Bronchial epithelial cell (primary cell): ENCODE results near the gene TBATA. TPM values are rescaled to one million over a fixed set of nuclear protein-coding genes. Genes with fewer than 3 reads are reported as not detected.
"Not testable (repeated sequence)": the region's sequence is repeated elsewhere in the genome, so short reads cannot be mapped to it uniquely, and the experiment has no call there.

Experiments used
- DNase-seq: peaks from one replicate; pipeline ENCODE4 v3.0.0-alpha.2; 2010; ENCODE audit warnings: low read depth
- FAIRE-seq: peaks from 2 replicates; lab custom pipeline; 2011; peaks lifted over from hg19 to GRCh38; lab: Jason Lieb, UNC
- H3K27me3 ChIP-seq: 2 replicates; pipeline ENCODE4 v1.5.1; 2011; ENCODE audit warnings: low read length; ENCODE audit not compliant: control insufficient read depth, insufficient read depth
- H3K36me3 ChIP-seq: 2 replicates; pipeline ENCODE4 v1.5.1; 2011; ENCODE audit warnings: low read length; ENCODE audit not compliant: control insufficient read depth, insufficient read depth
- H3K4me3 ChIP-seq: 2 replicates; pipeline ENCODE4 v1.5.1; 2011; ENCODE audit warnings: mild to moderate bottlenecking, low read depth, low read length, control low read depth
- total RNA-seq: library from RNA; depleted of rRNA; stranded (reverse); fragments of >200 nt; gene quantifications from 2 replicates; pipeline ENCODE4 v1.2.1, GENCODE V29; 2014
- TF ChIP-seq, protein P1 (sequence below): IDR thresholded peaks from 2 replicates; pipeline ENCODE4 v1.5.1; 2011; ENCODE audit warnings: mild to moderate bottlenecking, moderate library complexity, low read length, control low read depth, inconsistent platforms; ENCODE audit not compliant: insufficient read depth, severe bottlenecking

Gene TBATA
- total RNA-seq, 1 donor from 2014 or later, result not detected

DNA sequence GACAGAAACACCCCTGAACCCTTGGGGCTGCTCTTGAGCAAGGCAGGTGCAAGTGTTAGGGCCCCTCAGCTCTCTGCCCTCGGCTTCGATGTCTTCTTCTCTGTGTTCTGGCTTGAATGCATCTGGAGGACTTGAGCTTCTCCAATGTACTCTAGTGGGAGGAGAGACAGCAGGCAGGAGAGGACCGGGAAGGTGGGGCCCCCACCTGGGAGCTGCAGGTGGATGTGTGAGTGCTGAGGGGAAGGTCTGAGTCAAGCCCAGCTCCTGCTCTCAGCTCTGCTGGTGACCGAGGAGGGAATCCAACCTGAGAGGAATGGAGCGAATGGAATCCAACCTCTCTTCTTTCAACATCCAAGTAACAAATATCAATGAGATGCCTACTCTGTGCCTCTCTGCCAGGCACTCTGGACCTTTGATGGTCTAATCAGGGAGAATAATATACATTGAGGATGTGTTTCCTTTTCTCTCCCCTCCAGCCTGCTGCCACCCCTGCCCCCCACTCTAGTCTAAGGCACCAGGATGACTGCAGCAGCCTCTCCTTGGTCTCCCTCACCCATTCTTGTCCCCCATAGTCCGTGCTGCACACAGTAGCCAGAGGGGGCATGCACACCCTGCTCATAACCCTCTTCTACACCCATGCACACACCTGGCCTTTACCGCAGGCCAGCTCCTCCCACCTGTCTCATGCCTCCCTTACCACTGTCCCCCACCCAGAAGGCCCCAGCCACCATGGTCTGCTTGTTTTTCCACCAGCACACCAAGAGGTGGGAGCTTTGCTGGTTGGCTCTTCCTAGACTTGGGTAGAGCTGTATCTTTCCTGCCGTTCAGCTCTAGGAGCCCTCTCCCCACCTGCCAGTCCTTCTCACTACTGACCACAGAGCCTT lies 13.6 kb downstream of the TBATA start:
- DNase-seq (no peak), FAIRE-seq (no peak)
- H3K27me3 ChIP-seq, result no peaks in the 10 kb centered on the region
- H3K4me3 ChIP-seq, result no peak overlapping the region
- no peaks in the 10 kb centered on the region for H3K36me3 ChIP-seq
- TF ChIP-seq, protein P1, sequence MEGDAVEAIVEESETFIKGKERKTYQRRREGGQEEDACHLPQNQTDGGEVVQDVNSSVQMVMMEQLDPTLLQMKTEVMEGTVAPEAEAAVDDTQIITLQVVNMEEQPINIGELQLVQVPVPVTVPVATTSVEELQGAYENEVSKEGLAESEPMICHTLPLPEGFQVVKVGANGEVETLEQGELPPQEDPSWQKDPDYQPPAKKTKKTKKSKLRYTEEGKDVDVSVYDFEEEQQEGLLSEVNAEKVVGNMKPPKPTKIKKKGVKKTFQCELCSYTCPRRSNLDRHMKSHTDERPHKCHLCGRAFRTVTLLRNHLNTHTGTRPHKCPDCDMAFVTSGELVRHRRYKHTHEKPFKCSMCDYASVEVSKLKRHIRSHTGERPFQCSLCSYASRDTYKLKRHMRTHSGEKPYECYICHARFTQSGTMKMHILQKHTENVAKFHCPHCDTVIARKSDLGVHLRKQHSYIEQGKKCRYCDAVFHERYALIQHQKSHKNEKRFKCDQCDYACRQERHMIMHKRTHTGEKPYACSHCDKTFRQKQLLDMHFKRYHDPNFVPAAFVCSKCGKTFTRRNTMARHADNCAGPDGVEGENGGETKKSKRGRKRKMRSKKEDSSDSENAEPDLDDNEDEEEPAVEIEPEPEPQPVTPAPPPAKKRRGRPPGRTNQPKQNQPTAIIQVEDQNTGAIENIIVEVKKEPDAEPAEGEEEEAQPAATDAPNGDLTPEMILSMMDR, result no peak

GRCh38 chr10:70770516-70770915 lies 14.7 kb downstream of the TBATA start:
- FAIRE-seq, H3K27me3 ChIP-seq, H3K4me3 ChIP-seq, DNase-seq, H3K36me3 ChIP-seq: not testable (repeated sequence)

- FAIRE-seq, result no peak
- TF ChIP-seq, protein P1, result no peak
Observed at GRCh38 chr10:70770001-70770400, 15.2 kb downstream of the TBATA start.

DNA sequence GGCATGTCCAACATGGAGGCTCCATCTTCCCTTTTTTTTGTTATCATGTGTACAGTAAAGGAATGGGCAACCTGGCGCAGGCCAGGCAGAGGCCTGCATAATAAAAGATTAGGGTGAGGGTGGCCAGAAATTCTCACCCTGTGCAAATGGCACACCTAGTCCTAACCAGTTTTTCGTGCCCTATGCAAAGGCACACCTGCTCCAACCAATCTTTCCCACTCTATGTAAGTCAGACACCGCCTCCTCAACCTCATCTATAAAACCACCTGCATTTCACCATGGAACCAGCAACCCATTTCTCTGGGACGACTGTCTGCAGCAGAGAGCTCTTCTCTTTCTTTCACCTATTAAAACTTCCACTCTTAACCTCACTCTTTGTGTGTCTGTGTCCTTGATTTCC lies 16.1 kb downstream of the TBATA start:
- no peak for FAIRE-seq
- Histone ChIP-seq H3K4me3 (no peak overlapping the region), H3K27me3 (no peaks in the 10 kb centered on the region), H3K36me3 (no peaks in the 10 kb centered on the region)
- TF ChIP-seq, protein P1, result no peak
- DNase-seq, result no peak

More at GRCh38 chr10:70770001-70770400, 15.2 kb downstream of the TBATA start:
- Histone ChIP-seq H3K36me3 (no peaks in the 10 kb centered on the region), H3K27me3 (no peaks in the 10 kb centered on the region), H3K4me3 (no peak overlapping the region)
- no peak for DNase-seq

DNA sequence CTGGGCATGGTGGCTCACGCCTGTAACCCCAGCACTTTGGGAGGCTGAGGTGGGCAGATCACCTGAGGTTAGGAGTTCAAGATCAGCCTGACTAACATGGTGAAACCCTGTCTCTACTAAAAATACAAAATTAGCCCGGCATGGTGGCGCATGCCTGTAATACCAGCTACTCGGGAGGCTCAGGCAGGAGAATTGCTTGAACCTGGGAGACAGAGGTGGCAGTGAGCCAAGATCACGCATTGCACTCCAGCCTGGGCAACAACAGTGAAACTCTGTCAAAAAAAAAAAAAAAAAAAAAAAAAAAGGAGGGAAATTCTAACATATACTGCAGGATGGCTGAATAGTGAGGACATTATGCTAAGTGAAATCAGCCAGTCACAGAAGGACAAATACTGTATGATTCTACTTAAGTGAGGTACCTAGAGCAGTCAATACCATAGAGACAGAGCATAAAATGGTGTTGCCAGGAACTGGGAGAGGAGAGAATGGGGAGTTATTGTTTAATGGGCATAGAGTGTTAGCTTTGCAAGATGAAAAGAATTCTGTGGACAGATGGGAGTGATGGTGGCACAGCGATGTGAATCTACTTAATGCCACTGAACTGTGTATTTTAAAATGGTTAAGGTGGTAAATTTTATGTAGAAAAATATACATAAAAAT lies 17.0 kb downstream of the TBATA start:
- H3K27me3 ChIP-seq, H3K36me3 ChIP-seq, H3K4me3 ChIP-seq, DNase-seq, FAIRE-seq: not testable (repeated sequence)

GRCh38 chr10:70765794-70766594 lies 19.2 kb downstream of the TBATA start:
- Histone ChIP-seq H3K4me3 (no peak overlapping the region), H3K27me3 (no peaks in the 10 kb centered on the region), H3K36me3 (no peaks in the 10 kb centered on the region)
- DNase-seq (no peak), FAIRE-seq (no peak)
- TF ChIP-seq, protein P1, result no peak
